Stomach smooth muscle (tissue), 2 donors: ENCODE data around the gene E2F1.
A peak's percentile ranks its signal among the peaks of the same experiment; 100 is the strongest.

Experiments
- H3K27ac ChIP-seq: one replicate; pipeline ENCODE4 v1.7.0; 2013; ENCODE audit warnings: mild to moderate bottlenecking, low read length, inconsistent platforms
- H3K27me3 ChIP-seq, 2 donors: one replicate each; pipeline ENCODE4 v1.7.0; 2013; ENCODE audit warnings: low read length in 2 of 2; ENCODE audit not compliant: insufficient read depth in 2 of 2, control insufficient read depth in 1 of 2
- H3K36me3 ChIP-seq, 2 donors: one replicate each; pipeline ENCODE4 v1.7.0; 2013; ENCODE audit warnings: low read length in 2 of 2; ENCODE audit not compliant: control insufficient read depth in 2 of 2, insufficient read depth in 2 of 2
- H3K4me1 ChIP-seq: one replicate; pipeline ENCODE4 v1.7.0; 2013; ENCODE audit warnings: low read length; ENCODE audit not compliant: control insufficient read depth, insufficient read depth
- H3K4me3 ChIP-seq, 2 donors: one replicate each; pipeline ENCODE4 v1.7.0; 2013; ENCODE audit warnings: low read length in 2 of 2
- H3K9ac ChIP-seq, 2 donors: one replicate each; pipeline ENCODE4 v1.7.0; 2013; ENCODE audit warnings: low read length in 2 of 2, mild to moderate bottlenecking in 1 of 2
- H3K9me3 ChIP-seq, 2 donors: one replicate each; pipeline ENCODE4 v1.7.0; 2013; ENCODE audit warnings: low read length in 2 of 2; ENCODE audit not compliant: control insufficient read depth in 2 of 2
- donor health status: healthy.
- donor health status: Pancreatic carcinoma.

The E2F1 gene

DNA sequence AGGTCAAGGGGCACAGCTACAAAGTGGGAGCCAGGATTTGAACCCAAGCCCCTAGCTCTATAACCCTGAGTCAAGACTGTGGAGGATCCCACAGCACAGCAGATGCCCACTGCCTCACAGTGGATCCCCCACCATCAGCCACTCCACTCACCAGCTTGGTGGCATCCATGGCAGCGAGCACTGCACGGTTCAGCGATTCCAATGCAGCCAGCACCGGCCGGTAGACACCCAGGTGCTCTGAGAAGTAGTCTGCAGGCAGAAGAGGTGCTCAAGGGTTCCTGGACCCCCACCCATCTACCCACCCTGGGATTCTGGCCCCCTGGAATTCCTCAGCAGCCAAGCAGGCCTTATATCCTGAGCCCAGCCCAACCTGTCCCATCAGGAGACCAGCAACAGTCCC lies 17.0 kb downstream of the E2F1 start:
- Histone ChIP-seq H3K4me1 (peaks cover 52% of the 10 kb centered on the region), H3K27me3 (no peaks in the 10 kb centered on the region), H3K4me3 (no peak overlapping the region), H3K9ac (no peak overlapping the region), H3K9me3 (no peaks in the 10 kb centered on the region), H3K27ac (no peak overlapping the region), H3K36me3 (peaks cover 10 to 15% of the 10 kb centered on the region in 2 donors)

DNA sequence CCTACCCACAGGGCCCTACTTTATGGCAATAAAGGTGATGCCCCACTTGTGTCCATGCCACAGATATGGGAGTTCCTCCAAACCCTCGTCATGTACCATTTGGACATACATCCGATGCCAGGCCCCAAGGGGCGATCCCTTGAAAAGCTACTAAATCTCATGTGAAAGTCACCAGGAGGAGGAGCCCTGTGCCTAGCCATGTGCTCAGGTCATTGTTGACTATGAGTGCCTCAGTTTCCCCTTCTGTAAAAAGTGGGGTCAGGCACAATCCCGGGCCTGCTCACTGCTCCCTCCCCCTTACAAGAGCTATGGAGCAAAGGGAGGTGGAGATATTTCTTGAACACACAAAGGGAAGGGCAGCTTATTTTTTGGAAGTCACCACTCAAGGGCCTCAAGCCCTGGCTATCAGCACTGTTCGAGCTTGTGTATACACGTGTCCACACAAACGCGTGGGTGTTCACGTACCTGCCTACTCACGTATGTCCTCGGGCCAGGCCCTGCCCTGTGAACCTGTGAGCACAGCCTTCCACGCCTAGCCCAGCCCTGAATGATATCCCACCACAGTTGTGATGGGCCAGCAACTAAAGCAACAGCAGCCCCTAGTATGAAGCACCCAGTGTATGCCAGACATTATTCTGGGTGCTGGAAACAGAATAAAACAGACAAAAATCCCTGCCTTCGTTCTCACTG lies 17.6 kb downstream of the E2F1 start:
- peak overlapping the region; percentile 88 for H3K27ac ChIP-seq
- H3K27me3 ChIP-seq: no peaks in the 10 kb centered on the region
- H3K4me3 ChIP-seq: no peak overlapping the region
- H3K36me3 ChIP-seq: peaks cover 10 to 15% of the 10 kb centered on the region in 2 donors
- H3K4me1 ChIP-seq: peaks cover 56% of the 10 kb centered on the region
- H3K9ac ChIP-seq: peak overlapping the region in 1 of 2 donors; percentile 13
- H3K9me3 ChIP-seq: no peaks in the 10 kb centered on the region

DNA sequence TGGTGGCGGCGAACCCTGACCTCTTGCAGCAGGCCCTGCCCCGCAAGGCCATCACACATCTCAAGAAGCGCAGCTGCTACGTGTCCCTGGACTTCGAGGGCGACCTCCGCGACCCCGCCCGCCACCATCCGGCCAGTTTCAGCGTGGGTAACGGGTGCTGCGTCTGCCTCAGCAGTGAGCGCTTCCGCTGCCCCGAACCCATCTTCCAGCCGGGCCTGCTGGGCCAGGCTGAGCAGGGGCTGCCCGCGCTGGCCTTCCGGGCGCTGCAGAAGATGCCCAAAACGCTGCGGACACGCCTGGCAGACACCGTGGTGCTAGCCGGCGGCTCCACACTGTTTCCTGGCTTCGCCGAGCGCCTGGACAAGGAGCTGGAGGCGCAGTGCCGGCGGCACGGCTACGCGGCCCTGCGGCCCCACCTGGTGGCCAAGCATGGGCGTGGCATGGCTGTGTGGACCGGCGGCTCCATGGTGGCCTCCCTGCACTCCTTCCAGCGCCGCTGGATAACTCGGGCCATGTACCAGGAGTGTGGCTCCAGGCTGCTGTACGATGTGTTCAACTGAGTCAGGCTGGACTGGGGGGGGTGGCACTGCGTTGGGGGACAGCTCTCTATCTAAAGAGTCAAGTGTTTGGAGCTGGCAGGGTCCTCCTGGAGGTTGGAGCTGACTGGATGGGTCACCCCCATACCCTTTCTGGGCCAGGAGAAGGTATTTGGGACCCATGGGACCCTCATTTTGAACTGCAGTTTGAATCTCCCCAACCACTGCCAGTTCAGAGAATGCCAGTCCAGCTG lies 18.3 kb downstream of the E2F1 start:
- H3K27me3 ChIP-seq: no peaks in the 10 kb centered on the region
- H3K27ac ChIP-seq: peak overlapping the region; percentile 88
- H3K36me3 ChIP-seq: peaks cover 10 to 15% of the 10 kb centered on the region in 2 donors
- peak overlapping the region; percentile 47 to 56 for H3K9ac ChIP-seq
- peak overlapping the region; percentile 32 to 77 for H3K4me3 ChIP-seq
- H3K4me1 ChIP-seq: peaks cover 52% of the 10 kb centered on the region
- H3K9me3 ChIP-seq: no peaks in the 10 kb centered on the region

DNA sequence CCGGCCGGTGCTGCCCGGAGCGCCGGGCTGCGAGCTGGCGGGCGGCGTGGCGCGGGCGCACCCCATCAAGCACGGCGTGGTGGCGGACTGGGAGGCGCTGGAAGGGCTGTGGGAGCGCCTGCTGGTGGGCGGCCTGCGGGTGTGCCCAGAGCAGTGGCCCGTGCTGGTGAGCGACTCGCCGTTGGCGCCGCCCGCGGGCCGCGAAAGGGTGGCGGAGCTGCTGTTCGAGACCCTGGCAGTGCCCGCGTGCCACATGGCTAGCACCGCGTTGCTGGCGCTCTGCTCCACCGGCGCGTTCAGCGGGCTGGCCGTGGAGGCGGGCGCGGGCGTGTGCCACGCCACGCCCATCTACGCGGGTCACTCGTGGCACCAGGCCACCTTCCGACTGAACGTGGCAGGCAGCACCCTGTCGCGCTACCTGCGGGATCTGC lies 18.9 kb downstream of the E2F1 start:
- Histone ChIP-seq H3K4me1 (peaks cover 52% of the 10 kb centered on the region), H3K27ac (peak overlapping the region; percentile 88), H3K4me3 (peak overlapping the region; percentile 32 to 77)

DNA sequence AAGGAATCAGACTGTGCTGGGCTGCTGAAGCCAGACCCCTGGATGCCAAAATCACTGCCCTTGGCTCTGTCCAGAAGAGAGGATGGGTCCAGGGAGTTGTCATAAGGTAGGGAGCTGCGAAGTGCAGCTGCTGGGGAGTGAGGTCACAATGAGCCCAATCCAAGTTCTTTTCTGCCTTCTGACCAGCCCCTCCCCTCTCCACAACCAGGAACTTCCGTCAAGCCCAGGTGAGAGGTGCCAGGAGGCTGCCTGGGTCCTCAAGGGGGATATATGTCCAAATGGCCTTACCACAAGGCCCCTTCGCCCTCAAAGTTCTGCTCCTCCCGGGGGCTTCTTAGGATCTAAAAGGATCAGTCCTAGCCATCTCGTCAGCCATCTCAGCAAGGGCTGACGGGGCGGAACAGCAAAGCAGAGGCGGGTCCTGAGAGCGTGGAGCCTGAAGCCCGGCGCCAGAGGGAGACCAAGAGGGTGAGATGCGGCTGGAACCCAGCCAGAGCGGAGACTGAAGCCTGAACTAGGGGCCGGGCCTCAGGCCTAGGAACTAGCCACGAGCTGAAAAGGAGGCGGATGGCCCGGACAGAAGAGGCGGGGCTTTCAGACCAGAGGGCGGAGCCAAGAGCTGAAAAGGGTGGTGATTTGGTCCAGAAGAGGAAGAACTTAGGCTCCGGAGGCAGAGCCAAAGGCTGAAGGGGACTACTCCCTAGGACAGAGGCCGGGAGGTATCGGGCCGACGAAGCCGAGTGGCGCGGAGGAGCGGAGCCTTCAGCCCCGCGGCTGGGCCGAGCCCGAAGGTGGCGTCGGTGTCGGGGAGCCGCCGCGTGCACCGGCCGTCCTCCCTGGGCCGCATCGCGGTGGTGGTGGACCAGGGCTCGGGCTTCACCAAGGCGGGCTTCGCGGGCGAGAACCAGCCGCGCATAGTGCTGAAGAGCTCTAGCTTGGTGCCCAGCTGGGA lies 19.6 kb downstream of the E2F1 start, which contains the start of gene ACTL10:
ACTL10 (plus strand) TSS at position 651 of the 952 bp plus-strand sequence. CDS start 555 bp downstream, outside the sequence.
- H3K27me3 ChIP-seq: no peaks in the 10 kb centered on the region
- peak within 1 kb of the TSS; percentile 56 to 80 for H3K9ac ChIP-seq
- H3K36me3 ChIP-seq: peaks cover 10 to 14% of the 10 kb centered on the region in 2 donors
- no peaks in the 10 kb centered on the region for H3K9me3 ChIP-seq
- peaks cover 52% of the 10 kb centered on the region for H3K4me1 ChIP-seq
- H3K4me3 ChIP-seq: peak within 1 kb of the TSS; percentile 32 to 77
- peak within 1 kb of the TSS; percentile 88 for H3K27ac ChIP-seq

More for the DNA sequence above, 18.9 kb downstream of the E2F1 start:
- Histone ChIP-seq H3K27me3 (no peaks in the 10 kb centered on the region), H3K9ac (peak overlapping the region; percentile 47 to 56), H3K9me3 (no peaks in the 10 kb centered on the region), H3K36me3 (peaks cover 10 to 15% of the 10 kb centered on the region in 2 donors)

DNA sequence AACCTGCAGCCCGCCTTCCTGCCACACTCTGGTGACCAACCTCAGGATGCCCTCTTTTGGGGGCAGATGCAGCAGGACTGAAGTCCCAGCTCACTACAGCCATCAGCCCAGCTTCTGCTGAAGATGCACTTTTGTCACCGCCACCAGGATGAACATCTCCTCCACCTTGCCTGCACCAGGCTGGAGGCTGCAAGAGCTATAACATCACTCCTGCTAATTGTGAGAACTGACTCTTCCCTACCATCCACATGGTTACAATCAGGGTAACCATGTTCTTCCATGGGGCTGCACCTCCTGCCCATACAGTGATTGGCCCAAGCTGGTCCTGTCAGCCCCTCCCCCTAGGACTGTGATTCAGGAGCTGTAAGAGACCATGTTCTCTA lies 21.4 kb downstream of the E2F1 start:
- no peak overlapping the region for H3K4me3 ChIP-seq
- peaks cover 49% of the 10 kb centered on the region for H3K4me1 ChIP-seq
- peak overlapping the region; percentile 89 for H3K27ac ChIP-seq
- H3K27me3 ChIP-seq: no peaks in the 10 kb centered on the region
- H3K9me3 ChIP-seq: no peaks in the 10 kb centered on the region
- H3K36me3 ChIP-seq: peaks cover 6 to 13% of the 10 kb centered on the region in 2 donors
- no peak overlapping the region for H3K9ac ChIP-seq

DNA sequence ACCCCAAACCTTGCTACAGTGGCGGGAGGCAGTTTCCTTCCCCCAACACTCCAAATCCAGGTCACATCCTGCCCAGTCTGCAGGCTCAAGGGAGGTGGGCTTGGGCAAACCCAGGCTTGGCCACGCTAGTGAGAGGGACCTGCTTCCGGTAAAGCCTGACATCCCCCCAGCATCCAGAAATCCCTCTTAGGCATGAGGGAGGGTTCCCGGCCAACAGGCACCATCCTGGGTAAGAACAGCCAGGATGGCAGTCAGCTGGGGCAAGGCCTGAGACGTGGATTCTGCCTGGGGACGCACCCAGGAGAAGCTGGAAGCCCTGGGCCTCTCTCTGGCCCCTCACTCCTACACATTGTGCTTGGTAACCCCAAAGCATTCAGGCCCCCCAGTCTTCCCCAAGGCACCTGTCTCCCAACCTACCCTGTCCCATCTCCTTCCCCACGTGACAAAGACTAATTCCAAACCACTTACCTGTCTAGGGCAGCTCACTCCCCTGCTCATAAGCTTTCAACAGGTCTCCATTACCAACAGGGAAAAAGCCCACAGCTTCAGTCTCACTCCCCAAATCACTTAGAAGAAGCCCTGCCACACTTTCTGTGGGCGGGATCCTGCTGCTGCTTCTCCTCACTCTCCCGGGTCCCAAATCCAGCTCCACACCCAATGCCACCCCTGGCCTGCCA lies 22.0 kb downstream of the E2F1 start:
- H3K27ac ChIP-seq: peak overlapping the region; percentile 89
- peak overlapping the region; percentile 87 for H3K4me3 ChIP-seq
- H3K27me3 ChIP-seq: no peaks in the 10 kb centered on the region
- H3K4me1 ChIP-seq: peaks cover 49% of the 10 kb centered on the region
- peak overlapping the region; percentile 83 to 85 for H3K9ac ChIP-seq
- H3K36me3 ChIP-seq: peaks cover 9 to 13% of the 10 kb centered on the region in 2 donors
- no peaks in the 10 kb centered on the region for H3K9me3 ChIP-seq

DNA sequence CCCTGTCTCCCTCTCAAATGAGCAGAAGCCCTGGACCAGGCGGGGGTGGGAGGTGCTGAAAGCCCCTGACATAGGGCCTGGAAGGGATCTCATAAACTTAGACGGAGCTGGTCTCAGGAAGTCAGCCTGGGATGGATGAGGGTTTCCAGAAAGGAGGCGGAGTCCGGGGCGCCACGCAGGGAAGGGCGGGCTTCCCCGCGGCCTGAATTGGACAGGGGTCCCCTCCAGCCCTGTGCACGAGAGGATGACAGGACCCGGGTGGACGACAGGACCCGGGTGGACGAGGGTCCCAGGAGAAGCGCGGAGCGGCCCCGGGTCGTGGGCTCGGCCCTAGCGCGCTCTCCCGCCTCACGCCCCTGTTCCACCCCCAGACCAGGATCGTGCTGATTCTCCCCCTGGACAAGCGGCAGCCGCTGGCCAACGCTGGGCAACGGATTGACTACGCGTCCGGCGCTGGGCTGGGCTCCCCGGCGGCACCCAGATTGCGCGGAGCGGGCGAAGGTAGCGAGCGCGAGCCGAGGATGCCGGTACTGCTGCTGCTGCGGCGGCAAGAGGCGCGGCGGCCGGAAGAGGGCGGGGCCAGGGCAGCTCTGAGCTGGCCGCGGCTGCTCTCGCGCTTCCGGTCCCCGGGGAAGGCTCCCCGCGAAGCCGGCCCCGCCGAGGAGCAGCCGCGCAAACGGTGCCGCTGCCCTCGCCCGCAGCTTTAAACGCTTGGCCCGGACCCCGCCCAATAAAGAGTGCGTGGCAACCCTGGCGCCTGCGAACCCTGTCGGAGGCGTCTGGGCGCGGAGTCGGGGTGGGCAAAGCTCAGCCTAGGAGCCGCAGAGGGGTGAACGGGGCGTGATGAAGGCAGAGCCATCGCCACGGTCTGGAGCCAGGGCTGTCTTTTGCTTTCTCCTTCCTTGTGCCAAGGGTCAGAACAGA lies 22.8 kb downstream of the E2F1 start:
- Histone ChIP-seq H3K9me3 (no peaks in the 10 kb centered on the region), H3K36me3 (peaks cover 7 to 9% of the 10 kb centered on the region in 2 donors), H3K4me3 (peak overlapping the region; percentile 87), H3K27ac (peak overlapping the region; percentile 89), H3K27me3 (no peaks in the 10 kb centered on the region), H3K9ac (peak overlapping the region; percentile 83 to 85), H3K4me1 (peaks cover 48% of the 10 kb centered on the region)

DNA sequence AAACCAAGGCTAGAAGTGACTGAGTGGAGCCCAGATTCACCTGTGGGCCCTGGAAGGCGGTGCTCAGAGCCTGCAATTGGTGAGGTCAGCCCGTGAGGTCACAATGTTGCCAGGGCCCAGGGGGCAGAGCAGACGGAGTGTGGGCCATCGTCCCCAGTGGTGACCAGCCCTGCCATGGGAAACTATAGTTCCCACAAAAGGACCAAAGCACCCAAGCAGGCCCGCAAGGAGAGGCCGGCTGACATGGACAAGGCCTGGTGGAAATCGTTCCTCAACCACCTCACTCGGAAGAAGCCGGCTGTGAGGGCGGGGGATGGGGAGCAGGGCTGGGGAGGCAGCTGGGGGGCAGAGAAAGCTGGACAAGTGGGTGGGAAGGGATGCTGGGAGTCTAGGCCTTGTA lies 24.0 kb downstream of the E2F1 start, which contains the start of gene C20orf144:
C20orf144 (plus strand) TSS at position 156 of the 400 bp plus-strand sequence; CDS start at position 175, 19 bp downstream.
- Histone ChIP-seq H3K36me3 (peaks cover 14 to 15% of the 10 kb centered on the region in 2 donors), H3K4me3 (peak within 1 kb of the TSS; percentile 87), H3K27me3 (no peaks in the 10 kb centered on the region), H3K27ac (peak within 1 kb of the TSS; percentile 89), H3K4me1 (peaks cover 35% of the 10 kb centered on the region), H3K9ac (peak within 1 kb of the TSS; percentile 68 to 85), H3K9me3 (no peaks in the 10 kb centered on the region)
